ENCODE data around the gene CDKN1A.

CDKN1A gene

GRCh38 chr6:36671687-36672375 is 6.7 kb upstream of the CDKN1A start:
- intact Hi-C loops (cut with DNase I): no loop called here

DNA sequence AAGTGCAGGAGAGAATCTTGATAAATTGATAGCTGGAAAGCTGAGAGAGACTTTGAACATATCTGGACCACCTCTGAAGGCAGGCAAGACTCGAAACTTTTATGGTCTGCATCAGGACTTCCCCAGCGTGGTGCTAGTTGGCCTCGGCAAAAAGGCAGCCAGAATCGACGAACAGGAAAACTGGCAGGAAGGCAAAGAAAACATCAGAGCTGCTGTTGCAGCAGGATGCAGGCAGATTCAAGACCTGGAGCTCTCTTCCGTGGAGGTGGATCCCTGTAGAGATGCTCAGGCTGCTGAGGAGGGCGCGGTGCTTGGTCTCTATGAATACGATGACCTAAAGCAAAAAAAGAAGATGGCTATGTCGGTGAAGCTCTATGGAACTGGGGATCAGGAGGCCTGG is 4.6 kb upstream of the CDKN1A start:
- intact Hi-C loops (cut with DNase I): no loop called here
- no peak for DNase-seq

More at GRCh38 chr6:36671687-36672375, 6.7 kb upstream of the CDKN1A start:
- no peak for DNase-seq

DNA sequence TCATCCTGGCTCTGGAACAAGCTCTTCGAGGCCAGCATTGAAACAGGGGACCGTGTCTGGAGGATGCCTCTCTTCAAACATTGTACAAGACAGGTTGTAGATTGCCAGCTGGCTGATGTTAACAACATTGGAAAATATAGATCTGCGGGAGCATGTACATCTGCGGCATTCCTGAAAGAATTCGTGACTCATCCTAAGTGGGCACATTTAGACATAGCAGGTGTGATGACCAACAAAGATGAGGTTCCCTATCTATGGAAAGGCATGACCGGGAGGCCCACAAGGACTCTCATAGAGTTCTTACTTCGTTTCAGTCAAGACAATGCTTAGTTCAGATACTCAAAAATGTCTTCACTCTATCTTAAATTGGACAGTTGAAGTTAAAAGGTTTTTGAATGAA is 3.6 kb upstream of the CDKN1A start:
- intact Hi-C loops (cut with DNase I): loop anchor here (5.0 kb wide), 1 partner anchor 82 kb away; no protein-coding TSS in a partner anchor
- no peak for DNase-seq

DNA sequence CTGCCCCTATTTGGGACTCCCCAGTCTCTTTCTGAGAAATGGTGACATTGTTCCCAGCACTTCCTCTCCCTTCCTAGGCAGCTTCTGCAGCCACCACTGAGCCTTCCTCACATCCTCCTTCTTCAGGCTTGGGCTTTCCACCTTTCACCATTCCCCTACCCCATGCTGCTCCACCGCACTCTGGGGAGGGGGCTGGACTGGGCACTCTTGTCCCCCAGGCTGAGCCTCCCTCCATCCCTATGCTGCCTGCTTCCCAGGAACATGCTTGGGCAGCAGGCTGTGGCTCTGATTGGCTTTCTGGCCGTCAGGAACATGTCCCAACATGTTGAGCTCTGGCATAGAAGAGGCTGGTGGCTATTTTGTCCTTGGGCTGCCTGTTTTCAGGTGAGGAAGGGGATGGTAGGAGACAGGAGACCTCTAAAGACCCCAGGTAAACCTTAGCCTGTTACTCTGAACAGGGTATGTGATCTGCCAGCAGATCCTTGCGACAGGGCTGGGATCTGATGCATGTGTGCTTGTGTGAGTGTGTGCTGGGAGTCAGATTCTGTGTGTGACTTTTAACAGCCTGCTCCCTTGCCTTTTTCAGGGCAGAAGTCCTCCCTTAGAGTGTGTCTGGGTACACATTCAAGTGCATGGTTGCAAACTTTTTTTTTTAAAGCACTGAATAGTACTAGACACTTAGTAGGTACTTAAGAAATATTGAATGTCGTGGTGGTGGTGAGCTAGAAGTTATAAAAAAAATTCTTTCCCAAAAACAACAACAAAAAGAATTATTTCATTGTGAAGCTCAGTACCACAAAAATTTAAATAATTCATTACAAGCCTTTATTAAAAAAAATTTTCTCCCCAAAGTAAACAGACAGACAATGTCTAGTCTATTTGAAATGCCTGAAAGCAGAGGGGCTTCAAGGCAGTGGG is 2.1 kb upstream of the CDKN1A start:
- intact Hi-C loops (cut with DNase I): loop anchor here (5.0 kb wide), 1 partner anchor 81 kb away; no protein-coding TSS in a partner anchor
- no peak for DNase-seq

DNA sequence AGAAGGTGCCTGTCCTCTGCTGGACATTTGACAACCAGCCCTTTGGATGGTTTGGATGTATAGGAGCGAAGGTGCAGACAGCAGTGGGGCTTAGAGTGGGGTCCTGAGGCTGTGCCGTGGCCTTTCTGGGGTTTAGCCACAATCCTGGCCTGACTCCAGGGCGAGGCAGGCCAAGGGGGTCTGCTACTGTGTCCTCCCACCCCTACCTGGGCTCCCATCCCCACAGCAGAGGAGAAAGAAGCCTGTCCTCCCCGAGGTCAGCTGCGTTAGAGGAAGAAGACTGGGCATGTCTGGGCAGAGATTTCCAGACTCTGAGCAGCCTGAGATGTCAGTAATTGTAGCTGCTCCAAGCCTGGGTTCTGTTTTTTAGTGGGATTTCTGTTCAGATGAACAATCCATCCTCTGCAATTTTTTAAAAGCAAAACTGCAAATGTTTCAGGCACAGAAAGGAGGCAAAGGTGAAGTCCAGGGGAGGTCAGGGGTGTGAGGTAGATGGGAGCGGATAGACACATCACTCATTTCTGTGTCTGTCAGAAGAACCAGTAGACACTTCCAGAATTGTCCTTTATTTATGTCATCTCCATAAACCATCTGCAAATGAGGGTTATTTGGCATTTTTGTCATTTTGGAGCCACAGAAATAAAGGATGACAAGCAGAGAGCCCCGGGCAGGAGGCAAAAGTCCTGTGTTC is 1.3 kb upstream of the CDKN1A start:
- DNase-seq: peak in 7 of 42 donors; percentile 15 to 53 (median 19)
- intact Hi-C loops (cut with DNase I): loop anchor here (5.0 kb wide), 1 partner anchor 80 kb away; no protein-coding TSS in a partner anchor

DNA sequence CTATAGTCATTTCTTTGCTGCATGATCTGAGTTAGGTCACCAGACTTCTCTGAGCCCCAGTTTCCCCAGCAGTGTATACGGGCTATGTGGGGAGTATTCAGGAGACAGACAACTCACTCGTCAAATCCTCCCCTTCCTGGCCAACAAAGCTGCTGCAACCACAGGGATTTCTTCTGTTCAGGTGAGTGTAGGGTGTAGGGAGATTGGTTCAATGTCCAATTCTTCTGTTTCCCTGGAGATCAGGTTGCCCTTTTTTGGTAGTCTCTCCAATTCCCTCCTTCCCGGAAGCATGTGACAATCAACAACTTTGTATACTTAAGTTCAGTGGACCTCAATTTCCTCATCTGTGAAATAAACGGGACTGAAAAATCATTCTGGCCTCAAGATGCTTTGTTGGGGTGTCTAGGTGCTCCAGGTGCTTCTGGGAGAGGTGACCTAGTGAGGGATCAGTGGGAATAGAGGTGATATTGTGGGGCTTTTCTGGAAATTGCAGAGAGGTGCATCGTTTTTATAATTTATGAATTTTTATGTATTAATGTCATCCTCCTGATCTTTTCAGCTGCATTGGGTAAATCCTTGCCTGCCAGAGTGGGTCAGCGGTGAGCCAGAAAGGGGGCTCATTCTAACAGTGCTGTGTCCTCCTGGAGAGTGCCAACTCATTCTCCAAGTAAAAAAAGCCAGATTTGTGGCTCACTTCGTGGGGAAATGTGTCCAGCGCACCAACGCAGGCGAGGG is 594 bp upstream of the CDKN1A start:
- no peak for DNase-seq
- intact Hi-C loops (cut with DNase I): loop anchor here (5.0 kb wide), 1 partner anchor 79 kb away; no protein-coding TSS in a partner anchor

- intact Hi-C loops (cut with DNase I): loop anchor here (5.0 kb wide), 1 partner anchor 78 kb away; no protein-coding TSS in a partner anchor
- DNase-seq: peak in 27 of 42 donors; percentile 20 to 69 (median 37)
These were observed 724 bp downstream of the CDKN1A start for GRCh38 chr6:36679043-36679833.

- peak in 1 of 42 donors; percentile 32 for DNase-seq
- intact Hi-C loops (cut with DNase I): no loop called here
These were observed 4.0 kb downstream of the CDKN1A start for GRCh38 chr6:36682328-36683144.

GRCh38 chr6:36683145-36683655 is 4.7 kb downstream of the CDKN1A start:
- DNase-seq: no peak
- intact Hi-C loops (cut with DNase I): no loop called here

- intact Hi-C loops (cut with DNase I): no loop called here
- DNase-seq: no peak
These were observed 5.3 kb downstream of the CDKN1A start for GRCh38 chr6:36683656-36684446.

GRCh38 chr6:36684447-36684812 is 5.9 kb downstream of the CDKN1A start:
- intact Hi-C loops (cut with DNase I): no loop called here
- no peak for DNase-seq

GRCh38 chr6:36685166-36685924 is 6.8 kb downstream of the CDKN1A start:
- DNase-seq: no peak
- intact Hi-C loops (cut with DNase I): no loop called here

DNA sequence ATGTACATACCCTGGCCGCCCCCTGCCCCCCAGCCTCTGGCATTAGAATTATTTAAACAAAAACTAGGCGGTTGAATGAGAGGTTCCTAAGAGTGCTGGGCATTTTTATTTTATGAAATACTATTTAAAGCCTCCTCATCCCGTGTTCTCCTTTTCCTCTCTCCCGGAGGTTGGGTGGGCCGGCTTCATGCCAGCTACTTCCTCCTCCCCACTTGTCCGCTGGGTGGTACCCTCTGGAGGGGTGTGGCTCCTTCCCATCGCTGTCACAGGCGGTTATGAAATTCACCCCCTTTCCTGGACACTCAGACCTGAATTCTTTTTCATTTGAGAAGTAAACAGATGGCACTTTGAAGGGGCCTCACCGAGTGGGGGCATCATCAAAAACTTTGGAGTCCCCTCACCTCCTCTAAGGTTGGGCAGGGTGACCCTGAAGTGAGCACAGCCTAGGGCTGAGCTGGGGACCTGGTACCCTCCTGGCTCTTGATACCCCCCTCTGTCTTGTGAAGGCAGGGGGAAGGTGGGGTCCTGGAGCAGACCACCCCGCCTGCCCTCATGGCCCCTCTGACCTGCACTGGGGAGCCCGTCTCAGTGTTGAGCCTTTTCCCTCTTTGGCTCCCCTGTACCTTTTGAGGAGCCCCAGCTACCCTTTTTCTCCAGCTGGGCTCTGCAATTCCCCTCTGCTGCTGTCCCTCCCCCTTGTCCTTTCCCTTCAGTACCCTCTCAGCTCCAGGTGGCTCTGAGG is 7.6 kb downstream of the CDKN1A start:
- intact Hi-C loops (cut with DNase I): no loop called here
- DNase-seq: no peak

DNA sequence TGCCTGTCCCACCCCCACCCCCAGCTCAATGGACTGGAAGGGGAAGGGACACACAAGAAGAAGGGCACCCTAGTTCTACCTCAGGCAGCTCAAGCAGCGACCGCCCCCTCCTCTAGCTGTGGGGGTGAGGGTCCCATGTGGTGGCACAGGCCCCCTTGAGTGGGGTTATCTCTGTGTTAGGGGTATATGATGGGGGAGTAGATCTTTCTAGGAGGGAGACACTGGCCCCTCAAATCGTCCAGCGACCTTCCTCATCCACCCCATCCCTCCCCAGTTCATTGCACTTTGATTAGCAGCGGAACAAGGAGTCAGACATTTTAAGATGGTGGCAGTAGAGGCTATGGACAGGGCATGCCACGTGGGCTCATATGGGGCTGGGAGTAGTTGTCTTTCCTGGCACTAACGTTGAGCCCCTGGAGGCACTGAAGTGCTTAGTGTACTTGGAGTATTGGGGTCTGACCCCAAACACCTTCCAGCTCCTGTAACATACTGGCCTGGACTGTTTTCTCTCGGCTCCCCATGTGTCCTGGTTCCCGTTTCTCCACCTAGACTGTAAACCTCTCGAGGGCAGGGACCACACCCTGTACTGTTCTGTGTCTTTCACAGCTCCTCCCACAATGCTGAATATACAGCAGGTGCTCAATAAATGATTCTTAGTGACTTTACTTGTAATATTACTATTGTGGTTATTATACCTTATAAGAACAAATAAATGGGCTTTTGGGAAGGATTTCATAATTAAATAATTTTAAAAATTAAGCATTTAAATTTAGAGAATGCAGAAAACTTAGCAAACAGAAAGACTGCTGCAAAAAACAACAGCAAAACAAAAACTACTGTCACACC is 8.4 kb downstream of the CDKN1A start:
- DNase-seq: no peak
- intact Hi-C loops (cut with DNase I): no loop called here
